ENCODE results near the gene LUZP2. TPM values are rescaled to one million over a fixed set of nuclear protein-coding genes. Genes with fewer than 3 reads are reported as not detected.

LUZP2 gene
- total RNA-seq, 1 experiment from 2014 or later, result 3.8 TPM

DNA sequence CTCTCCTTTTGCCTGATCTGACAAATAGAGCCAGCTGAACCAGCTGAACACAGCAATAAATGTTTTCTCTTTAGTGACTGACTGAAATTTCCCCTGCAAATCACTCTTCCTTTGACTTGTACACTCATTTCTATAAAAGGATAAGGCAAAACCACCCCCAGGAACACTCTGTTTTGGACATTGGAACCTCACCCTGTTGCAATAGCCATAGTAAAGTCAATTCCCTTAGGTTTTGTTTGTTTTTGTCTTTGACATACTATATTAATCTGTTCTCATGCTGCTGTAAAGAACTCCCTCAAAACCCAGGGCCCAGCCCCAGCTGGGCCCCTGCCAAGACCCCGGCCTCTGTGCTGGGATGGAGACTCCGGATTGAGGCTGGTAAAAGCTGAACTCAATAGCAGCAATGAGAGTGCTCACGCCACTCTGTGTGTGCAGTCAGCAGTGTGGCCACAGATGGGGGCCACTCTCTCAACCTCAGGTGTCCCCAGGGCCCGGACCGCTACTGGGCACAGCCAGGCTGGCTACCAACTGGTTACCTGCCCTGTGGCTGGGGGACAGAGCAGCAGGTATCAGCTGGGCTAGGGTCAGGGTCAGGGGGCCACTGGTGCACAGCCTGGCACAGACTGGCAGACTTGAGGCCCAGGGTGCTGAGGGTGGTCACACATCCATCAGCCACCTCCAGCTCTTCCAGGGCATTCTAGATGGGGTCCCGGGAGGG, 597.4 kb downstream of the LUZP2 start:
- Mint-ChIP-seq H3K4me3 (no peak overlapping the region), H3K27me3 (ENCODE audit: low read depth) (no peaks in the 10 kb centered on the region), H3K9me3 (no peaks in the 10 kb centered on the region), H3K27ac (no peak overlapping the region), H3K4me1 (no peaks in the 10 kb centered on the region), H3K36me3 (no peaks in the 10 kb centered on the region)
- TF ChIP-seq, protein P1, sequence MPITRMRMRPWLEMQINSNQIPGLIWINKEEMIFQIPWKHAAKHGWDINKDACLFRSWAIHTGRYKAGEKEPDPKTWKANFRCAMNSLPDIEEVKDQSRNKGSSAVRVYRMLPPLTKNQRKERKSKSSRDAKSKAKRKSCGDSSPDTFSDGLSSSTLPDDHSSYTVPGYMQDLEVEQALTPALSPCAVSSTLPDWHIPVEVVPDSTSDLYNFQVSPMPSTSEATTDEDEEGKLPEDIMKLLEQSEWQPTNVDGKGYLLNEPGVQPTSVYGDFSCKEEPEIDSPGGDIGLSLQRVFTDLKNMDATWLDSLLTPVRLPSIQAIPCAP (CRISPR knock-in tag; IDR thresholded peaks at IDR 0.05), result no peak
- TF ChIP-seq STAT6 (CRISPR knock-in tag; conservative IDR thresholded peaks at IDR 0.05; ENCODE audit: low read depth), result no peak
- TF ChIP-seq, protein P2, sequence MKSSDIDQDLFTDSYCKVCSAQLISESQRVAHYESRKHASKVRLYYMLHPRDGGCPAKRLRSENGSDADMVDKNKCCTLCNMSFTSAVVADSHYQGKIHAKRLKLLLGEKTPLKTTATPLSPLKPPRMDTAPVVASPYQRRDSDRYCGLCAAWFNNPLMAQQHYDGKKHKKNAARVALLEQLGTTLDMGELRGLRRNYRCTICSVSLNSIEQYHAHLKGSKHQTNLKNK (CRISPR knock-in tag; IDR thresholded peaks at IDR 0.05), result no peak
- TF ChIP-seq MLX (CRISPR knock-in tag; IDR thresholded peaks at IDR 0.05), result no peak
- no peak for TF ChIP-seq SMAD4 (CRISPR knock-in tag; IDR thresholded peaks at IDR 0.05)
- TF ChIP-seq, protein P3, sequence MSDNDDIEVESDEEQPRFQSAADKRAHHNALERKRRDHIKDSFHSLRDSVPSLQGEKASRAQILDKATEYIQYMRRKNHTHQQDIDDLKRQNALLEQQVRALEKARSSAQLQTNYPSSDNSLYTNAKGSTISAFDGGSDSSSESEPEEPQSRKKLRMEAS (CRISPR knock-in tag; IDR thresholded peaks at IDR 0.05), result no peak
- TF ChIP-seq ARID4B (CRISPR knock-in tag; IDR thresholded peaks at IDR 0.05; ENCODE audit: borderline replicate concordance), result no peak
- no peak for TF ChIP-seq ZNF396 (CRISPR knock-in tag; IDR thresholded peaks at IDR 0.05; ENCODE audit: borderline replicate concordance)
- no peak for TF ChIP-seq EMX1 (CRISPR knock-in tag; IDR thresholded peaks at IDR 0.05)
- TF ChIP-seq NR1H2 (CRISPR knock-in tag; IDR thresholded peaks at IDR 0.05), result no peak
- DNase-seq (ENCODE audit: low spot score) (no peak), ATAC-seq (no peak)
- CTCF ChIA-PET, result no interaction called here
- POLR2A ChIA-PET, result interaction anchor here (0.6 kb wide), 1 partner anchor 491 kb away, joined by 5 read pairs; no protein-coding TSS in a partner anchor

- H3K4me3 Mint-ChIP-seq, result no peak overlapping the region
- no peaks in the 10 kb centered on the region for H3K27me3 Mint-ChIP-seq (ENCODE audit: low read depth)
- DNase-seq (ENCODE audit: low spot score), result no peak
- H3K4me1 Mint-ChIP-seq, result 0 out of 2 replicates have a peak, but pooled peaks cover 3% of the 10 kb centered on the region
- H3K27ac Mint-ChIP-seq, result no peak overlapping the region
- ChIA-PET POLR2A (no interaction called here), CTCF (no interaction called here)
- H3K36me3 Mint-ChIP-seq, result no peaks in the 10 kb centered on the region
- no peak for ATAC-seq
- no peak for TF ChIP-seq ZNF532 (CRISPR knock-in tag; IDR thresholded peaks at IDR 0.05; ENCODE audit: borderline replicate concordance)
- TF ChIP-seq, protein P2 (CRISPR knock-in tag; IDR thresholded peaks at IDR 0.05), result no peak
- TF ChIP-seq, protein P4, sequence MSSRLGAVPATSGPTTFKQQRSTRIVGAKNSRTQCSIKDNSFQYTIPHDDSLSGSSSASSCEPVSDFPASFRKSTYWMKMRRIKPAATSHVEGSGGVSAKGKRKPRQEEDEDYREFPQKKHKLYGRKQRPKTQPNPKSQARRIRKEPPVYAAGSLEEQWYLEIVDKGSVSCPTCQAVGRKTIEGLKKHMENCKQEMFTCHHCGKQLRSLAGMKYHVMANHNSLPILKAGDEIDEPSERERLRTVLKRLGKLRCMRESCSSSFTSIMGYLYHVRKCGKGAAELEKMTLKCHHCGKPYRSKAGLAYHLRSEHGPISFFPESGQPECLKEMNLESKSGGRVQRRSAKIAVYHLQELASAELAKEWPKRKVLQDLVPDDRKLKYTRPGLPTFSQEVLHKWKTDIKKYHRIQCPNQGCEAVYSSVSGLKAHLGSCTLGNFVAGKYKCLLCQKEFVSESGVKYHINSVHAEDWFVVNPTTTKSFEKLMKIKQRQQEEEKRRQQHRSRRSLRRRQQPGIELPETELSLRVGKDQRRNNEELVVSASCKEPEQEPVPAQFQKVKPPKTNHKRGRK (CRISPR knock-in tag; IDR thresholded peaks at IDR 0.05; ENCODE audit: borderline replicate concordance), result no peak
- no peak for TF ChIP-seq GABPB1 (CRISPR knock-in tag; IDR thresholded peaks at IDR 0.05)
- no peaks in the 10 kb centered on the region for H3K9me3 Mint-ChIP-seq
Observed at GRCh38 chr11:25119416-25119815, 622.6 kb downstream of the LUZP2 start.
